ENCODE measurements around the gene STK10.

STK10 gene

GRCh38 chr5:172168311-172168710 lies 19.7 kb downstream of the STK10 start:
- no peak for DNase-seq (ENCODE audit: low spot score)
- TF ChIP-seq CTCF (conservative IDR thresholded peaks at IDR 0.05; ENCODE audit: low read depth), result no peak
- no peak overlapping the region for H3K27ac ChIP-seq
- ChIA-PET CTCF (interaction anchor here (0.7 kb wide), 1 partner anchor 8 kb away, joined by 3 read pairs; no protein-coding TSS in a partner anchor), POLR2A (ENCODE audit: low non-redundant PET) (no interaction called here)

- CTCF ChIA-PET, result no interaction called here
- POLR2A ChIA-PET (ENCODE audit: low non-redundant PET), result no interaction called here
- no peak for TF ChIP-seq CTCF (conservative IDR thresholded peaks at IDR 0.05; ENCODE audit: low read depth)
- no peak for DNase-seq (ENCODE audit: low spot score)
- no peak overlapping the region for H3K27ac ChIP-seq
These were observed 20.1 kb downstream of the STK10 start for GRCh38 chr5:172167895-172168294.

GRCh38 chr5:172166030-172166826 lies 21.8 kb downstream of the STK10 start:
- no peak for TF ChIP-seq CTCF (conservative IDR thresholded peaks at IDR 0.05; ENCODE audit: low read depth)
- no peak for DNase-seq (ENCODE audit: low spot score)
- H3K27ac ChIP-seq, result no peak overlapping the region
- ChIA-PET CTCF (interaction anchor here (0.7 kb wide), 1 partner anchor 20 kb away, joined by 3 read pairs; no protein-coding TSS in a partner anchor), POLR2A (ENCODE audit: low non-redundant PET) (no interaction called here)

GRCh38 chr5:172165465-172165864 lies 22.6 kb downstream of the STK10 start:
- CTCF ChIA-PET, result no interaction called here
- DNase-seq (ENCODE audit: low spot score), result no peak
- no peak for TF ChIP-seq CTCF (conservative IDR thresholded peaks at IDR 0.05; ENCODE audit: low read depth)
- POLR2A ChIA-PET (ENCODE audit: low non-redundant PET), result no interaction called here
- H3K27ac ChIP-seq, result peak overlapping the region; percentile 4; the same call in 1 of the 2 replicates

GRCh38 chr5:172164769-172165212 lies 23.2 kb downstream of the STK10 start:
- H3K27ac ChIP-seq, result peak overlapping the region; percentile 4; the same call in 1 of the 2 replicates
- ChIA-PET CTCF (interaction anchor here (0.8 kb wide), 1 partner anchor 57 kb away, joined by 3 read pairs; no protein-coding TSS in a partner anchor), POLR2A (ENCODE audit: low non-redundant PET) (no interaction called here)
- no peak for DNase-seq (ENCODE audit: low spot score)
- no peak for TF ChIP-seq CTCF (conservative IDR thresholded peaks at IDR 0.05; ENCODE audit: low read depth)

- POLR2A ChIA-PET (ENCODE audit: low non-redundant PET), result no interaction called here
- DNase-seq (ENCODE audit: low spot score), result no peak
- H3K27ac ChIP-seq, result peak overlapping the region; percentile 16; the same call in 1 of the 2 replicates
- CTCF ChIA-PET, result interaction anchor here (0.6 kb wide), 2 partner anchors 16 to 110 kb away, joined by 3 to 4 read pairs; no protein-coding TSS in a partner anchor
- TF ChIP-seq CTCF (conservative IDR thresholded peaks at IDR 0.05; ENCODE audit: low read depth), result no peak
These were observed 24.7 kb downstream of the STK10 start for GRCh38 chr5:172163346-172163745.
